Activated CD8-positive, alpha-beta memory T cell treated with anti-CD3 and anti-CD28 coated beads for 24 hours (primary cell): ENCODE results near the gene CSK.

Experiments used
- DNase-seq: peaks from one replicate; pipeline ENCODE4 v3.0.0-alpha.2; 2020

CSK gene

GRCh38 chr15:74828835-74829234 is 47.0 kb downstream of the CSK start:
- DNase-seq, result no peak

- DNase-seq, result no peak
Observed at GRCh38 chr15:74829486-74829885, 47.6 kb downstream of the CSK start.

- no peak for DNase-seq
Observed at GRCh38 chr15:74829991-74830390, 48.1 kb downstream of the CSK start.

DNA sequence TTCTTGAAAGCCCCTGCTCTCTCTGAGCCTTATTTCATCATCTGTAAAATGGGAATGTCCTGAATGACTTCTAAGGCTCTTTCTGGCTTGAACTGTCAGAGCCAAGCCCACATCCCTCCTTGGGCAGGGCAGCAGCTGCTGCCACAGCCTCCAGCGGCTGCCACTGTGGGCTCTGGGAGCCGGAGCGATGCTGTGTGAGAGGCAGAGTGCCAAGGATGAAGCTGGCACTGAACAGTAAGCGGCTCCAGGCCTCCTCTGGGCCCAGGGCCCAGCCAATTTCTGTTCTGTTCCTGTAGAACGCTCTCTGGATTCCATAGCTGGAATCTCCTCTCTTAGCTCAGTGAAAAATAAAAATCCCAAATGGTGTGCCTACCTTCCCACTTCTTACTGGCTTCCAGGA is 49.0 kb downstream of the CSK start:
- no peak for DNase-seq

DNA sequence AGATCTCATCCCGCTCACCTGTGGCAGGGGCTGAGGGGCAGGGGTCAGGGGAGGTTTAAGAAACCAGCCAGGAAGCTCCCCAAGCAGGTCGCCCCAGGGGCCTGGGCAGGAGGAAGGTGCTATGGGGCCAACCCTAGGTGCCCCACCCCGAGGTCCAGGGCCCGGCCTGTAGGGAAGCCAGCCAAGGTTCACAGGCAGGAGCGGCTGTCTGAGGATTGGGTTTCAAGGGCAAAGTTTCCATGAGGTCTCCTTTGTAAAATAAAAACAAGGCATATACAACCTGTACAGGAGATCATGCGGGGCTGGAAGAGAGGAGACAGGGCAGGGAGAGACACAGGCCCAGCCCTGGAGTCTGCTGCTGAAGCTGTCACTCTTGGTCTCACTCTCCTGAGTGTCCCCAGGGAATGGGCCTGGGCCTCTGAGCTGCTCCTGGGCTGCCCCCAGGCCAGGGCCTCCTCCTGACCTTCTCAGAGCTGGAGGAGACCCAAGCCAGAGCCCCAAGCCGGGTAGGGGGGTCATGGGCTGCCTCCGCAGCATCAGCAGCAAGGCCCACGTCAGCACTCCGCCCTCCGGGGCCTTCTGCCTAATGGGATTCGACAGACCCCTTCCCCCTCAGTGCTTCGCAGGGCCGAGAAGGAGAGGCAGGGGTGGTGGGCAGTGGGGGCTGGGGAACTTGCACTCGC is 50.1 kb downstream of the CSK start:
- DNase-seq, result no peak

- DNase-seq, result no peak
Observed at GRCh38 chr15:74832826-74833225, 50.9 kb downstream of the CSK start.

DNA sequence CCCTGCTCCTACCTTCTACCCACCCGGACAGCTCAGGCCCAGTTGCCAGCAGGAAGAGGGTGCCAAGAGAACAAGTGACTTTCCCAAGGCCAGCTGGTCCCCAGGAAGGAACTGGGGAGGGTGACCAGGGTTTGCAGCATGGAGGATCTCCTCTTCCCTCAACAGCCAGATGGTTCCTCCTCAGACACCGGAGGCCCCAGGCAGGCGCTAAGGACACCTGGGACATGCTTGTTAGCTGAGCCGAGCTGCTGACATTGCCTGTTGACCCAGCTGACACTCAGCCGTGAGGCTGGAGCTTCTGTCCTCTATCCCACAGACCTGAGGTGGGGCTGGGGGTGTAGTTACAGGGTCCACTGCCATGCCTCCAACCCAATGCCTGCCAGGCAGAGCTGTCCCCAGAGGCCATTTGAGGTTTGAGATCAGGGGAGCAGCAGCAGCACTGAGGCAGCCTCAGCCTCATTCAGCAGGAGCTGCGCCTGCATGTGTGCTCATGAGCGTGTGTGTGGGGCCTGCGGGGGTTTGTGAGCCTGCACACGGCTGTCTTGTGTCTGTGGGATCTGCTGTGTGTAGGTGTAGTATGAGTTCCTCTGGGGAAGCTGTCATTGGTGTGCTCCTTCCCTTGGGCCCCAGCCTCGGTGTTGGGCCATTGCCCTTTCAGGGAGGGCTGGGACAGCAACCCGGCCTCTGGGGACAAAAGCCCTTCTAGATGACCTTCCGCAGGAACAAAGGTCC is 51.7 kb downstream of the CSK start:
- no peak for DNase-seq

DNA sequence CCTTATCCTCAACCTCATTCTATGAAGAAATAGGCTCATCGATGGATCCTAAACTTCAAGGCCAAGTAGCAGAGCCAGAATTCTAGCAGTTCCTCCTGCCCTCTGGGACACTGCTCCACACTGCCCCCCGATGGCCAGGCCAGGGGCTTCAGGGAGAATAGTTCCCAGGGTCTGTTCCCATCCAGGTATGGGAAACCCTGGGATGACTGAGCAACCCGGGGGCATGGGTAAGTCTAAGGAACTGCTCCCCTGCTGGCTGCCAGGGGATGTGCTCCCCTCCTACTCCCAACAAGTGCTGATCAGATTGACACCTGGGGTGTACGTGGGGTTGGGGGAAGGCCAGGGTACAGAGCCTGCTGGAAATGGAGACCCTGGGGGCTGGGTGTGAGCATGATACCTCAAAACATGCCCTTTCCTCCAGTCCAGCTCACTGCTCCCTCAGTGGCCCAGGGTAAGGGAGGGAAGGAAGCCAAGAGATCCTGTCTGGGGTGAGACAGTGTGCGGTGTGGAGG is 53.5 kb downstream of the CSK start:
- peak; percentile 79 for DNase-seq

DNA sequence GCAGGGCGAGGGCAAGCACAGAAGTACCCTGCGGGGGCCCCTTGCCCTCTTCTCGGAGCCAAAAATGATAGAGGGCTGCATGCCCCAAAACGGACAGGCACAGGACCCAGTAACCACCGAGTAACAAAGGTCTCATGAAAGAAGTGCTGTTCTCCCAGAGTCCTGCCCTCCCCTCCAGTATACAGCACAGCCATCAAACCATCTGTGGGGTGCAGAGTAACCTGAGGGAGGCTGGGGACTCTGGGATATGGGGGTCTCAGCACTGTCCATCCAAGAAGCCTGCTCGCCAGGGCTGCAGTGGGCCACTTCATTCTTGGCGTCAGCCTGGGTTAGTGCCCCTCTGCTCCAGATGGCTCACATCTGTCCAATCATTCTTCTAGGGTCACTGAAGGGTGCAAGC is 55.0 kb downstream of the CSK start:
- no peak for DNase-seq

DNA sequence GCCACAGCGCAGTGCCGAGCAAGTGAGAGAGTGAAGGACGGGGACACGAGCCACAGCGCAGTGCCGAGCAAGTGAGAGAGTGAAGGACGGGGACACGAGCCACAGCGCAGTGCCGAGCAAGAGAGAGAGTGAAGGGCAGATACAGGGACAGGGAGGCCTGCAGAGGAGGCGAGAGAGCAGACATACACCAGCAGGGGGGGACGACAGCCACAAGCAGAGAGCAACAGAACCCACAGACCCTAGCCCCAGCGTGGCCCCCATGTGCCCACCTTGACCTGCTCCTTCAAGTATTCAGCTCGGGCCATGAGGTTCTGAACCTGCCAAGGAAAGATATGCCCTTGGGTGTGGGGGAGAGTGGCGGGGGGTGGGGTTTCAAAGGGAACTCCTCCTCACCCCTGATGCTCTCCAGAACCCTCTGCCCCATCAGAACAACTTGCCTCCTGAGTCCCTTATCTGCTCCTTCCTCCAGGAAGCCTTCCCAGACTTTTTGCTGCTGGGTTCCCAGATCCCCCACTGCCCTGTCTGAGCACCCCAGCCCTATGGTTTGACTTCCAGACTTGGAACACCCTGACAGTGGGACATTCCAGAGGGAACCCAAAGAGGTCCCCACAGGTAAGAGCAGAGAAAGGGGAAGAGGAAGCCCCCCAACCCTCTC is 55.7 kb downstream of the CSK start:
- no peak for DNase-seq

DNA sequence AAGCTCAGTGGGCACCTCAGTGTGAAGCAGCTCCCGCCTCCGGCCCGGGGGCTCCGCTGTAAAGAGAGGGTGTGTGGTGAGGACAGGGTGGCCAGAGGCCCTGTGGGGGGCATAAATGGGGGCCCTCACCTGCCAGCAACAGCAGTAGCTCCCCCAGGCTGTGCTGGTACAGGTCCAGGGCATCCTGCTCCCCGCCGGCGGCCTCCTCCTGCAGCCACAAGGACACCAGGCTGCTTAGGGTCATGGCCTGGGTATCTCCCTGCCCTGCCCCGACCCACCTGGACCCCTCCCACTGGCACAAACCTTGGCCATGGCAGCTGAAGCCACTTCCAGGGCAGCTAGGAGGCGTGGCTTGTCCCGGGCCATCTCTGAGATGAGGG is 56.2 kb downstream of the CSK start:
- no peak for DNase-seq

GRCh38 chr15:74838746-74839525 is 57.1 kb downstream of the CSK start:
- no peak for DNase-seq

DNA sequence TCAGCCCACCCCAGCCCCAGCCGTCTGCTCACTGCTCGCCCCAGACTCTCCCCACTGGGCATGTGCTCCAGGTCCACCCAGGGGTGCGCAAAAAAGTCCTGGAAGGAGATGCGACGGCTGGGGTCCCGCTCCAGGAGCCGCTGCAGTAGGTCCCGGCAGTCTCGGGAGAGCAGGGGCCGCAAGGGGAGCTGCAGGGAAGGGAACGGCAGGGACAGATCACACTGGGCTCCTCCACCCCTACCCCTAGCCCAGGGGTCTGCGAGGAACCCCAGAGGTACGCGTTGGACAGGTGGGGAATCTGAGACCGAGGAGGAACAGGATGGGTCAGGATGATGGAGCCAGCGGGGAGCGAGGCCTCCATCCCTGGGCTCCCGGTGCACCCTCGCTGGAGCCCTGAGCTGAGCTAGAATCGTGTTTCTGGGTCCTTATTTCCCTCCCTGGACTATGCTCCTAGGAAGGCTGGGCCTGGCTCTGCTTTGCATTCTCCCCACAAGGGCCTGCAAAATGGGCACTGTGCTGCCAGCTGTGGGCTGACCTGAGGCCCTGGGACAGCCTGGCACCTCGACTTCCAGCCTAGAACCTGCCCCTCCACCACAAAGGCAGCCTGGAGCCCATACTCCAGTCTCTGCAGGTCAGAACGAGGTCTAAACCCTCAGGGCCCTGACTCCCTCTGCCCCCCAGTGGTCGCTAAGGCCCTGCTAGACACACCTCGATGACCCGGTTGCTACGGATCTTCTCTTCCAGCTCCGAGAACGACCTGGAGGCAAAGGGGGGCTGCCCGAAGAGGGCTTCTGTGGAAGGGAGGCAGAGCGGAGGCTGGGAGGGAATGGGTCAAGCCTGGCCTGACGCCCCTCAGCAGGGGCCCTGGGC is 57.9 kb downstream of the CSK start:
- no peak for DNase-seq

DNA sequence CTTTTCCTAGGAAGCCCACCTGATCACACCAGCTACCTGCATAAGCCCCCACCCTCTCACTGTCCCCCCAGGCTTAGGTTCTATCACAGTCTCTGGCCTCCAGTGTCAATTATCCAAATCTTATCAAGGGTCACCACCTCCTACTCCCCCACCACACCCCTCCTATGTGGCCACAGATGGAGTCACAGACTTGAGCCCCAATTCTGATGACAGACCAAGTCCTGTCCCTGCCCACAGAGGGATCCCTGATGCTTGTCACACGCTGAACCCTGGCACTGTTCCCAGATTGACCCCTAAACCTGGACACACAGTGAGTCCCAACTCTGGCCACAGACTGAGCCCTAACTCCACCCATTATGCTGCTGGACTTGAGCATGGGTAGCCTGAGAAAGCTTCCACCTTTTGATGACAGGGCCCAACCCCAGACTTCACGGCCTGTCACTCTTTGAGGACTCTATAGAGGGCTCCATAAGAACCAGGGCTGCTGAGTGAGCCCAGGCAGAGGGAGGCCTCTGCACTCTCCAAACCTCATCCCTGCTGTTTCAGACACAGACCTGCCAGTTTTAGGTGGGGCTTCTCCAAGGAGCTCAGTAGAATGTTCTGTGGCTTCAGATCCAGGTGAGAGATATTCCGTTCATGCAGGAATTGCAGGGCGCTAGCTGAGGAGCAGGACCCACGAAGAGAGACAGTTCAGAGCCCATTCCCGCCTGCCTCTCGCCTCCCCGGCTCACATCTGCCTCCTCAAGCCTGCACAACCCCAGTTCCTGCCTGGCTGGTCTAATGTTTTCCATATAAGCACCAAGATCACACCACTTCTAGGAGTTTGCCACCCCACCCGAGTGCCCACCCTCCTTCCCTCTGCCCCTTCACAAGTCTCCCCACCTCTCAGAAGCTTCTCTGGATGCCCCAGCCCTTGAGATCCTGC is 59.2 kb downstream of the CSK start:
- no peak for DNase-seq

GRCh38 chr15:74841891-74842373 is 60.1 kb downstream of the CSK start:
- DNase-seq, result no peak

DNA sequence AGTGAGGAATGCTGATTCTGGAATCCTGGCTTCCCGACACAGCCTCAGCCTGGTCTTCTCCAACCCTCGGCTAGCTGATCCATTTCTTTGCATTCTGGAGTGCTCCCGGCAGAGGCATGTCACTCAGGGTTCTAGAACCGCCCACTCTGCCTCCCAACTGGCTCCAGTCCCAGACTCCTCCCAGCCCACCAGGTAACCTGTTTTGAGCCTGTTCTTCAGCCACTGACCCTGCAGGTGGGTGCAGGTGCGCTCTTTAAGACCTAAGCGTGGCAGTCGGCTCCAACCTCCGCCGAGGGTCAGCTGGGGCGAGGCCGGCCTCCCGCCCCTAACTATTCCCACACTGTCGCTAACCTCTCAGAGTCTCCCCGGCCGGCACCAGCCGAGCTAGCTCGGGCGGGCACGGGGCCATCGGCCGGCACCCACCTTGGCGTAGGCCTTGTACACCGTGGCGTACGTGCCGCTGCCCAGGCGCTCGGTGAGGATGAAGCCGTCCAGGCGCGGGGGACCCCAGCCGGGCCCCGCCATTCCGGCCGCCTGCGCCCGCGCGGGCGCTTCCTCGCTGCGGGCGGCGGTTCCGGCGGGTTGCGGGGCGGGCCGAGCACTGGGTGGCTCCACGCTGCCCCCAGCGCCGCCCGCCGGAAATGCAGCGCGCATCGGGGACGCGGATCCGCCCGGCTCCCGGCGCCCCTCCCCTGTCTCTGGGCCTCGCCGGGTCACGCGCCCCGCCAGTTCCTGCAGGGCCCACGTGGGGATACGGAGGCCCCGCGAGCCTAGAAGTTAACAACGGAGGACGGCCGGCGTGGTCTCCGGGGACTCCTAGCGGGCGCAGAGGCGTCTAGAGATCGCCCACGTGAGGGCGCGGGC is 60.9 kb downstream of the CSK start, which contains the start of gene ULK3:
Gene ULK3, minus strand, starts transcription at position 576 of the 864 bp plus-strand sequence. Its CDS starts 51 bp downstream, at position 525.
- peak; percentile 98 for DNase-seq

DNA sequence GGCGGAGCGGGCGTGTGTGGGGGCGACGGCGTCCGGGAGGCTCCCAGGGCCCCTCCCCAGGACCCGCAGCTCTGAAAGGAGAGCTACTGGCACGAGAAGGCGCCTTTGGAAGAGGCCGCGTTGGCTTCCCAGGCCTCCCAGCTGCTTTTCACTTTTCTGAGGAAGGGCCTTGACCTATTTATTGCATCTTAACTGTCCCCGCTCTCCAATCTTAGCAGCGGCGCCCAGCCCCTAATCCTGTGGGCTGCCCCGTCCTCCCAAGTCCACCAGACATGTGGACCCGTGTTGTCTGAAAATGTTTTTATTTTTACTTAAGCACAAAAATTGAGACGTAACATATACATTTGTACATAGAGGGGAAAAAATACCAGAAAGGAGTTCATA is 61.6 kb downstream of the CSK start:
- DNase-seq, result no peak

- DNase-seq, result peak; percentile 75
Observed at GRCh38 chr15:74843891-74844299, 62.0 kb downstream of the CSK start.

DNA sequence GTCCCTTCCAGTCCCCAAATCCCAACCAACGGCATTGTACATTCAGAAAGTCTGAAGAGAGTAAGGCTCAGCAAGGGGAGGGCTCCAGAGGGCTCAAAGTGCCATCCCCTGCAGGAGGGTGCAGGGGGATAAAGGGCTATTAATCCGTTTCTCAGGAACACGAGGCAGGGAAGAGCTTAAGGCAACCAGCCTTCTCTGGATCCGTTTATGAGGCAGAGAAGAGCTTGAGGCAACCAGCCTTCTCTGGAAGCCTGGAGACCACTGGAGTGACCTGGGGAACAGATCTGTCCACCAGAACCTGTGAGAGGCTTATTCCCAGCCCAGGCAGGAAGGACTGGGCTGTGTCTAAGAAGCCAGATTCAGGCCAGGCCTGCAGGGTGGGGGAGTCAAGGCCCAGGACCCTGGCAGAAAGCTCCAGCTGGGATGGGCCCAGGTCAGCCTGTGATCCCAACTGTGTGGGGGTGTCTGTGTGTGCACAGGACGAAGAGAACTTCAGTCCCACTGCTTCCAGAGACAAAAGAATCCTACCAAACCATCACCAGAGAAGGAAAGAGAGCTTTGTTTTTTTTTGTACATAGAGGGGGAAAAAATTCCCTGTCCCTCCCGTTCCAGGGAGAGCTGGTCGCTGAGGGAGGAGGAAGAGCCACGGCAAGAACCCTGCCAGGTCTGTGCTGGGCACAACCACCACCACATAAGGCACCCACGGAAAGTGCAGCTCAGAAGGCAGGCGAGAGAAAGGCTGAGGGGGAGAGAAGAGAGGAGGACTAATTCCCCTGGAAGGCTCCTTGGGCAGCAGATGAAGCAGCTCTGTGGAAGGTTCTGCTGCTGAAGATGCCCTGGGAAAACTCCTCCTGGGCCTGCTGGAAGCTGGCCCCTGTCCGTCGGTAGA is 62.7 kb downstream of the CSK start:
- peak; percentile 64 for DNase-seq
